HEK293 (cell line): ENCODE data around the gene CIB4.

ENCODE experiments used
- CTCF ChIA-PET: fragments of 350-600 bp; formaldehyde crosslinking; extraction: SDS; loops from one replicate; lab custom pipeline; 2021; ENCODE audit warnings: antibody characterized with exemption; lab: Yijun Ruan, JAX
- POLR2A ChIA-PET: fragments of 300-600 bp; formaldehyde crosslinking; extraction: SDS; loops from one replicate; lab custom pipeline; 2020; ENCODE audit warnings: antibody characterized with exemption, inconsistent platforms; lab: Yijun Ruan, JAX
- H3K27ac ChIP-seq: fragments of 200-500 bp; sonication (Bioruptor generic); 2 replicates; pipeline ENCODE4 v1.5.1; 2014; ENCODE audit warnings: low read depth, low read length, control low read depth, inconsistent platforms; ENCODE audit errors: extremely low read depth
- H3K36me3 ChIP-seq, 2 experiments: fragments of 200-500 bp in 1 of 2; sonication (Bioruptor generic) in 1 of 2; 1 replicate in 1 of 2; 2 replicates in 1 of 2; pipeline ENCODE4 v1.5.1; 2014 to 2017; ENCODE audit warnings: inconsistent platforms in 2 of 2, low read length in 2 of 2; ENCODE audit not compliant: control insufficient read depth in 2 of 2, insufficient read depth in 1 of 2
- H3K4me1 ChIP-seq: fragments of 200-500 bp; sonication (Bioruptor generic); 2 replicates; pipeline ENCODE4 v1.5.1; 2014; ENCODE audit warnings: mild to moderate bottlenecking, low read length, inconsistent platforms; ENCODE audit not compliant: control insufficient read depth, insufficient read depth
- H3K4me3 ChIP-seq: 2 replicates; pipeline ENCODE4 v1.5.1; 2011; ENCODE audit warnings: low read depth, mild to moderate bottlenecking, control low read depth, low read length, moderate library complexity
- H3K9me3 ChIP-seq: fragments of 200-500 bp; sonication (Bioruptor generic); 2 replicates; pipeline ENCODE4 v1.5.1; 2014; ENCODE audit warnings: low read depth, low read length, inconsistent platforms; ENCODE audit not compliant: control insufficient read depth, insufficient read depth
- MEIS1 ChIP-seq: sonication (generic); formaldehyde crosslinking; IDR thresholded peaks from 2 replicates; pipeline ENCODE4 v1.8.1; 2022; ENCODE audit warnings: missing genetic modification reagents, mild to moderate bottlenecking, borderline replicate concordance
- SCRT2 ChIP-seq: fragments of 450-650 bp; formaldehyde crosslinking; IDR thresholded peaks from 2 replicates; pipeline ENCODE4 v1.5.1; 2016; ENCODE audit warnings: missing biosample characterization, missing genetic modification characterization
- YY1 ChIP-seq: fragments of 450-650 bp; formaldehyde crosslinking; IDR thresholded peaks from 2 replicates; pipeline ENCODE4 v1.5.1; 2018; ENCODE audit warnings: missing biosample characterization, missing genetic modification characterization
- ZNF169 ChIP-seq: fragments of 450-650 bp; formaldehyde crosslinking; IDR thresholded peaks from 2 replicates; pipeline ENCODE4 v1.5.1; 2016; ENCODE audit warnings: missing biosample characterization, missing genetic modification characterization
- ZNF174 ChIP-seq: fragments of 450-650 bp; formaldehyde crosslinking; IDR thresholded peaks from 2 replicates; pipeline ENCODE4 v1.5.0; 2017; ENCODE audit warnings: missing biosample characterization, mild to moderate bottlenecking, missing genetic modification characterization
- ZNF248 ChIP-seq: fragments of 450-650 bp; formaldehyde crosslinking; IDR thresholded peaks from 2 replicates; pipeline ENCODE4 v1.5.1; 2017; ENCODE audit warnings: missing biosample characterization, missing genetic modification characterization
- ZNF266 ChIP-seq: fragments of 450-650 bp; formaldehyde crosslinking; IDR thresholded peaks from 2 replicates; pipeline ENCODE4 v1.5.1; 2016; ENCODE audit warnings: missing biosample characterization, missing genetic modification characterization, low read depth
- ZNF335 ChIP-seq: fragments of 450-650 bp; formaldehyde crosslinking; conservative IDR thresholded peaks from 2 replicates; pipeline ENCODE4 v1.5.1; 2016; ENCODE audit warnings: missing biosample characterization, missing genetic modification characterization
- ZNF423 ChIP-seq: fragments of 450-650 bp; formaldehyde crosslinking; IDR thresholded peaks from 2 replicates; pipeline ENCODE4 v1.5.1; 2016; ENCODE audit warnings: missing biosample characterization, missing genetic modification characterization
- ZNF426 ChIP-seq: fragments of 450-650 bp; formaldehyde crosslinking; IDR thresholded peaks from 2 replicates; pipeline ENCODE4 v1.5.1; 2017; ENCODE audit warnings: missing biosample characterization, missing genetic modification characterization, mild to moderate bottlenecking, inconsistent platforms, moderate library complexity
- ZNF510 ChIP-seq: fragments of 450-650 bp; formaldehyde crosslinking; IDR thresholded peaks from 2 replicates; pipeline ENCODE4 v1.5.1; 2018; ENCODE audit warnings: mild to moderate bottlenecking, missing genetic modification characterization, missing biosample characterization; ENCODE audit not compliant: insufficient replicate concordance
- ZNF624 ChIP-seq: fragments of 450-650 bp; formaldehyde crosslinking; IDR thresholded peaks from 2 replicates; pipeline ENCODE4 v1.5.1; 2017; ENCODE audit warnings: missing biosample characterization, missing genetic modification characterization
- TF ChIP-seq, protein P1 (sequence below): fragments of 450-650 bp; formaldehyde crosslinking; IDR thresholded peaks from 2 replicates; pipeline ENCODE4 v1.5.1; 2016; ENCODE audit warnings: missing biosample characterization, missing genetic modification characterization
- TF ChIP-seq, protein P2 (sequence below): fragments of 450-650 bp; formaldehyde crosslinking; IDR thresholded peaks from 2 replicates; pipeline ENCODE4 v1.5.1; 2016; ENCODE audit warnings: missing biosample characterization, missing genetic modification characterization
- TF ChIP-seq, protein P3 (sequence below): fragments of 450-650 bp; formaldehyde crosslinking; IDR thresholded peaks from 2 replicates; pipeline ENCODE4 v1.5.1; 2017; ENCODE audit warnings: missing biosample characterization, missing genetic modification characterization

The CIB4 gene

DNA sequence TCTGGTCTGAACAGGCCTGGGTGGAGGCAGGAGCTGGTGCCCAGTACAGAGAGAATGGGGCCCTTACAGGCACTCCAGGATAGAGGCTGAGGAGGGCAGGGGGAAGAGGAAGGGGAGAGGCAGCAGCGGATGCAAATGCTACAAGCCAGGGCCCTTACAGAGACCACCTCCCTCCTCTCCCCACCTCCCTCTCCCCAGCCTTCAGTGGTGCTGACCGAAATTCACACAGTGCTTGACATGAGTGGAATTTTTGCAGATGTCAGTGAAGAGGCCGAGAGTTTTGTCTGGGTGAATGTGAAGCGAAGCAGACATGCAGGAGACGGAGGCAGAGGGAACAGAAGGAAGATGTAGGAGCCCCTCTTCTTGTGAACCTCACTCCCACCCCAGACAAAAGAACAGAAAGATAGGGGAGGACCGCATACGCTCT, 31.9 kb downstream of the CIB4 start (continued):
- no peak for TF ChIP-seq ZNF248 (tag by site-specific recombination)

DNA sequence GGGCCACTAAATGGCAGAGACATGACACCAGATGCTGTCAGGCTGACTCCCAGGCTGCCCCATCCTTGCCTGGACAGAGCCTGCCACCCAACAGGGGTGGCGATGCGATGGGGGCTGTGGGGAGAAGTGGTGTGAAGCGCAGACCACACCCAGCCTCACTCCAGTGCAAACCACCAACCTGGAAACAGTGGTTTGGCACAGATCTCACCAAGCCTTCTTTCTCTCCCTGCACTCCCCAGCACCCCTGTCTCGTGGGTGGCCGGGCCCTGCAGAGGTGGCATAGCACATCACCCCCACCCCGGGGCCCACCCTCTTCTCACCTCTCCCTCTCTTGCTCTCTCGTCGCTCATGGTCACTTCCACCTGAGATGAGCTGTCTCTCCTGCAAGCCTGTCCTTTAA, 32.6 kb downstream of the CIB4 start:
- H3K4me3 ChIP-seq = no peak overlapping the region
- ChIA-PET POLR2A (no interaction called here), CTCF (interaction anchor here (1.7 to 7.2 kb wide), 2 partner anchors 136 to 138 kb away, joined by 7 to 198 read pairs; no protein-coding TSS in a partner anchor)
- peaks cover 3% of the 10 kb centered on the region; the same call in 1 of the 2 replicates for H3K4me1 ChIP-seq
- H3K27ac ChIP-seq = no peak overlapping the region
- H3K36me3 ChIP-seq = no peaks in the 10 kb centered on the region
- TF ChIP-seq, protein P1, sequence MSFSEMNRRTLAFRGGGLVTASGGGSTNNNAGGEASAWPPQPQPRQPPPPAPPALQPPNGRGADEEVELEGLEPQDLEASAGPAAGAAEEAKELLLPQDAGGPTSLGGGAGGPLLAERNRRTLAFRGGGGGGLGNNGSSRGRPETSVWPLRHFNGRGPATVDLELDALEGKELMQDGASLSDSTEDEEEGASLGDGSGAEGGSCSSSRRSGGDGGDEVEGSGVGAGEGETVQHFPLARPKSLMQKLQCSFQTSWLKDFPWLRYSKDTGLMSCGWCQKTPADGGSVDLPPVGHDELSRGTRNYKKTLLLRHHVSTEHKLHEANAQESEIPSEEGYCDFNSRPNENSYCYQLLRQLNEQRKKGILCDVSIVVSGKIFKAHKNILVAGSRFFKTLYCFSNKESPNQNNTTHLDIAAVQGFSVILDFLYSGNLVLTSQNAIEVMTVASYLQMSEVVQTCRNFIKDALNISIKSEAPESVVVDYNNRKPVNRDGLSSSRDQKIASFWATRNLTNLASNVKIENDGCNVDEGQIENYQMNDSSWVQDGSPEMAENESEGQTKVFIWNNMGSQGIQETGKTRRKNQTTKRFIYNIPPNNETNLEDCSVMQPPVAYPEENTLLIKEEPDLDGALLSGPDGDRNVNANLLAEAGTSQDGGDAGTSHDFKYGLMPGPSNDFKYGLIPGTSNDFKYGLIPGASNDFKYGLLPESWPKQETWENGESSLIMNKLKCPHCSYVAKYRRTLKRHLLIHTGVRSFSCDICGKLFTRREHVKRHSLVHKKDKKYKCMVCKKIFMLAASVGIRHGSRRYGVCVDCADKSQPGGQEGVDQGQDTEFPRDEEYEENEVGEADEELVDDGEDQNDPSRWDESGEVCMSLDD = no peak
- TF ChIP-seq ZNF624 (no peak), ZNF423 (tag by site-specific recombination) (no peak), MEIS1 (CRISPR knock-in tag) (no peak), ZNF510 (tag by site-specific recombination) (no peak)
- TF ChIP-seq, protein P2, sequence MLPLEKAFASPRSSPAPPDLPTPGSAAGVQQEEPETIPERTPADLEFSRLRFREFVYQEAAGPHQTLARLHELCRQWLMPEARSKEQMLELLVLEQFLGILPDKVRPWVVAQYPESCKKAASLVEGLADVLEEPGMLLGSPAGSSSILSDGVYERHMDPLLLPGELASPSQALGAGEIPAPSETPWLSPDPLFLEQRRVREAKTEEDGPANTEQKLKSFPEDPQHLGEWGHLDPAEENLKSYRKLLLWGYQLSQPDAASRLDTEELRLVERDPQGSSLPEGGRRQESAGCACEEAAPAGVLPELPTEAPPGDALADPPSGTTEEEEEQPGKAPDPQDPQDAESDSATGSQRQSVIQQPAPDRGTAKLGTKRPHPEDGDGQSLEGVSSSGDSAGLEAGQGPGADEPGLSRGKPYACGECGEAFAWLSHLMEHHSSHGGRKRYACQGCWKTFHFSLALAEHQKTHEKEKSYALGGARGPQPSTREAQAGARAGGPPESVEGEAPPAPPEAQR (tag by site-specific recombination) = no peak
- H3K9me3 ChIP-seq = no peaks in the 10 kb centered on the region

DNA sequence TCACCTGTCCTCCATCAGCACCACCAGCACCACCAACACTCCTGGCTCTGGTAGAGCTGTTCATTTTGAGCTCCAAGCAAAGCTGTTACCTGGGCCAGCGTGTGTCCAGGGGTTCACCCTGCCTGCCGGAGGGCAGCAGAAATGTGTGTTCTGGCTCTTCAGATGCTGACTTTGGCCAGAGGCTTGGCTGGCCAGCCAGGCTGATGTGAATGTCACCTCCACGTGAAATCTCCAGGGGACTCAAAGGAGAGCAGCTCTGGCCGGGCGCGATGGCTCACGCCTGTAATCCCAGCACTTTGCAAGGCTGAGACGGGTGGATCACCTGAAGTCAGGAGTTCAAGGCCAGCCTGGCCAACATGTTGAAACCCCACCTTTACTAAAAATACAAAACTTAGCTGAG, 33.5 kb downstream of the CIB4 start:
- no peaks in the 10 kb centered on the region for H3K9me3 ChIP-seq
- TF ChIP-seq, protein P3, sequence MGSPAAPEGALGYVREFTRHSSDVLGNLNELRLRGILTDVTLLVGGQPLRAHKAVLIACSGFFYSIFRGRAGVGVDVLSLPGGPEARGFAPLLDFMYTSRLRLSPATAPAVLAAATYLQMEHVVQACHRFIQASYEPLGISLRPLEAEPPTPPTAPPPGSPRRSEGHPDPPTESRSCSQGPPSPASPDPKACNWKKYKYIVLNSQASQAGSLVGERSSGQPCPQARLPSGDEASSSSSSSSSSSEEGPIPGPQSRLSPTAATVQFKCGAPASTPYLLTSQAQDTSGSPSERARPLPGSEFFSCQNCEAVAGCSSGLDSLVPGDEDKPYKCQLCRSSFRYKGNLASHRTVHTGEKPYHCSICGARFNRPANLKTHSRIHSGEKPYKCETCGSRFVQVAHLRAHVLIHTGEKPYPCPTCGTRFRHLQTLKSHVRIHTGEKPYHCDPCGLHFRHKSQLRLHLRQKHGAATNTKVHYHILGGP (tag by site-specific recombination) = no peak
- TF ChIP-seq ZNF335 (tag by site-specific recombination) = no peak
- no peak for TF ChIP-seq ZNF169
- no peak for TF ChIP-seq ZNF266
- no peak for TF ChIP-seq ZNF426
- TF ChIP-seq ZNF174 (tag by site-specific recombination) = no peak
- no peak overlapping the region for H3K27ac ChIP-seq
- H3K4me3 ChIP-seq = no peak overlapping the region
- POLR2A ChIA-PET = interaction anchor here (0.5 kb wide), 1 partner anchor 38 kb away, joined by 5 read pairs; no protein-coding TSS in a partner anchor
- H3K4me1 ChIP-seq = no peaks in the 10 kb centered on the region
- no peaks in the 10 kb centered on the region for H3K36me3 ChIP-seq
- CTCF ChIA-PET = interaction anchor here (0.6 to 7.2 kb wide), 7 partner anchors 10 to 232 kb away, joined by 3 to 198 read pairs (median 7); no protein-coding TSS in a partner anchor

DNA sequence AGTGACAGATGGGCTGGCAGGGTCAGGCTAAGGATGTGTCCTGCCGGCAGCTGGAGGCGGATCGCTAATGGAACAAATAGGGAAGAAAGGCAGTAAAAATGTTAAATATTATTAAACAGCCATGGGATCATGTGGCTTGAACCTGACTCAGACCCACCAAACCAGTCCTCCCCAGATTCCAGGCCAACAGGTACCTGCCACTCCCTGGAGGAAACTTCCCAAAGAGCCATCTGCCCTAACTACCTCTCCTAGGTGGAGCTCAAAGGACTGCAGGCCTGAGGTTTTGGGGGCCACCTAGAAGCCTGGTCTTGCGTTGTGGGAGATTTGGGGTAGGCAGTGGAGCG, 34.3 kb downstream of the CIB4 start:
- no peak overlapping the region for H3K4me3 ChIP-seq
- no peaks in the 10 kb centered on the region for H3K4me1 ChIP-seq
- no peak overlapping the region for H3K27ac ChIP-seq
- CTCF ChIA-PET = interaction anchor here (0.7 to 7.2 kb wide), 13 partner anchors 10 to 145 kb away, joined by 3 to 198 read pairs (median 4); no protein-coding TSS in a partner anchor
- no peaks in the 10 kb centered on the region for H3K9me3 ChIP-seq
- TF ChIP-seq YY1 = no peak
- 0 out of 2 replicates have a peak, but pooled peaks have one; percentile 13 for TF ChIP-seq SCRT2 (tag by site-specific recombination)
- no peaks in the 10 kb centered on the region for H3K36me3 ChIP-seq
- POLR2A ChIA-PET = no interaction called here
